Measurements from ENCODE around the gene FAM124A.

DNA sequence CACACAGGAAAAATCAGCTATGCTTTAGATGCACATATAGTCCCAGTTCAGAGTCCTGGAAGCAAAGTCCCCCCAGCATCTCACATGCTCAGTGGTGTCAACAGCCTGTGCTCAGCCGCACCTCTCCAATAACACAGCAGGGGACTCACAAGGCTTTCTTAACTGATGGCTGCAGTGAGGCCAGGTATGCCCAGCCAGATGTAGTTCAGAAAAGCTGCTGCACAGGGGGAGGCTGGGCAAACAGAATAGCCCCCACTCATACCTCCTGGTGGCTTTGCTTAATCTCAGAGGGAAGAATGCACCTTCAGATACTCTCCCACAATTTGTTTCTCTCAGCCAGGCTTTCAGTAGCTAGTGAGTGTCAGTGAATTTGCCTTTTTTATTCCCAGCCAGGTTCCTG, 33.4 kb downstream of the FAM124A start:
- TF ChIP-seq, protein P1, sequence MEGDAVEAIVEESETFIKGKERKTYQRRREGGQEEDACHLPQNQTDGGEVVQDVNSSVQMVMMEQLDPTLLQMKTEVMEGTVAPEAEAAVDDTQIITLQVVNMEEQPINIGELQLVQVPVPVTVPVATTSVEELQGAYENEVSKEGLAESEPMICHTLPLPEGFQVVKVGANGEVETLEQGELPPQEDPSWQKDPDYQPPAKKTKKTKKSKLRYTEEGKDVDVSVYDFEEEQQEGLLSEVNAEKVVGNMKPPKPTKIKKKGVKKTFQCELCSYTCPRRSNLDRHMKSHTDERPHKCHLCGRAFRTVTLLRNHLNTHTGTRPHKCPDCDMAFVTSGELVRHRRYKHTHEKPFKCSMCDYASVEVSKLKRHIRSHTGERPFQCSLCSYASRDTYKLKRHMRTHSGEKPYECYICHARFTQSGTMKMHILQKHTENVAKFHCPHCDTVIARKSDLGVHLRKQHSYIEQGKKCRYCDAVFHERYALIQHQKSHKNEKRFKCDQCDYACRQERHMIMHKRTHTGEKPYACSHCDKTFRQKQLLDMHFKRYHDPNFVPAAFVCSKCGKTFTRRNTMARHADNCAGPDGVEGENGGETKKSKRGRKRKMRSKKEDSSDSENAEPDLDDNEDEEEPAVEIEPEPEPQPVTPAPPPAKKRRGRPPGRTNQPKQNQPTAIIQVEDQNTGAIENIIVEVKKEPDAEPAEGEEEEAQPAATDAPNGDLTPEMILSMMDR (conservative IDR thresholded peaks at IDR 0.05; ENCODE audit: low read length) = no peak
- TF ChIP-seq EZH2phosphoT487 (IDR thresholded peaks at IDR 0.05; ENCODE audit: borderline replicate concordance, low read depth, low read length) = no peak

Data from OCI-LY7 (cell line).